B cell (primary cell): ENCODE measurements around the gene CCDC13. TPM values are rescaled to one million over a fixed set of nuclear protein-coding genes. Genes with fewer than 3 reads are reported as not detected.

Experiments used
- ATAC-seq: fragments of 200-7000 bp; cut with Tn5 transposase; one replicate; pipeline ENCODE4 v1.10.0; 2021; ENCODE audit warnings: low read depth, mild to moderate bottlenecking, moderate number of reproducible peaks, moderate library complexity
- CTCF ChIA-PET: fragments of 350-600 bp; sonication (Branson Sonifier 250); formaldehyde crosslinking; loops from one replicate; lab custom pipeline; 2021; ENCODE audit warnings: antibody characterized with exemption, inconsistent platforms; lab: Charles Lee
- POLR2A ChIA-PET: fragments of 350-600 bp; sonication (Branson Sonifier 250); formaldehyde crosslinking; loops from one replicate; lab custom pipeline; 2021; ENCODE audit warnings: antibody characterized with exemption; lab: Charles Lee
- DNase-seq: peaks from one replicate; pipeline ENCODE4 v3.0.0; 2013
- H2AFZ ChIP-seq: 2 replicates; pipeline ENCODE4 v1.6.1; 2012; ENCODE audit warnings: mild to moderate bottlenecking, low read depth, low read length; ENCODE audit not compliant: insufficient read depth, poor library complexity, severe bottlenecking
- H3K27ac ChIP-seq, 2 donors: 1 replicate in 1 of 2; 2 replicates in 1 of 2; pipeline ENCODE4 v1.5.1; 2012 to 2013; ENCODE audit warnings: low read length in 2 of 2, mild to moderate bottlenecking in 2 of 2, moderate library complexity in 1 of 2
- H3K27me3 ChIP-seq, 4 experiments: fragments of 200-600 bp in 1 of 4; sonication (generic) in 1 of 4; replicated peaks in 1 of 4; 1 replicate in 2 of 4; 2 replicates in 2 of 4; pipeline versions ENCODE4 v1.6.1 to v1.7.0; 2013 to 2016; ENCODE audit warnings: low read length in 3 of 4, mild to moderate bottlenecking in 2 of 4, mixed read lengths in 1 of 4, moderate library complexity in 1 of 4; ENCODE audit not compliant: insufficient read depth in 4 of 4, control insufficient read depth in 3 of 4; ENCODE audit errors: control extremely low read depth in 1 of 4
- H3K36me3 ChIP-seq, 2 experiments: replicated peaks in 1 of 2; 1 replicate in 1 of 2; 2 replicates in 1 of 2; pipeline versions ENCODE4 v1.6.1 to v1.7.1; 2013; ENCODE audit warnings: low read length in 1 of 2; ENCODE audit not compliant: insufficient read depth in 2 of 2, control insufficient read depth in 1 of 2; ENCODE audit errors: control extremely low read depth in 1 of 2, extremely low read depth in 1 of 2
- H3K4me1 ChIP-seq, 2 donors: fragments of 200-600 bp in 1 of 2; sonication (generic) in 1 of 2; 1 replicate in 1 of 2; 2 replicates in 1 of 2; pipeline versions ENCODE4 v1.5.1 to v1.6.1; 2013 to 2017; ENCODE audit warnings: low read length in 2 of 2; ENCODE audit not compliant: control insufficient read depth in 2 of 2, insufficient read depth in 2 of 2
- H3K4me2 ChIP-seq: replicated peaks from 2 replicates; pipeline ENCODE3; 2012; ENCODE audit warnings: mild to moderate bottlenecking, low read depth, low read length; ENCODE audit not compliant: poor library complexity, severe bottlenecking
- H3K4me3 ChIP-seq, 5 experiments: fragments of 200-600 bp in 1 of 5; sonication (generic) in 1 of 5; 1 replicate in 3 of 5; 2 replicates in 2 of 5; pipeline versions ENCODE4 v1.5.1 to v1.7.0; 2011 to 2016; ENCODE audit warnings: low read length in 4 of 5, mild to moderate bottlenecking in 4 of 5, low read depth in 2 of 5, control low read depth in 1 of 5, moderate library complexity in 1 of 5; ENCODE audit not compliant: insufficient read depth in 1 of 5; ENCODE audit errors: control extremely low read depth in 1 of 5, extremely low read depth in 1 of 5
- H3K79me2 ChIP-seq: fragments of 200-600 bp; sonication (generic); one replicate; pipeline ENCODE4 v1.6.0; 2016; ENCODE audit warnings: low read length; ENCODE audit not compliant: control insufficient read depth, insufficient read depth
- H3K9ac ChIP-seq: fragments of 200-600 bp; sonication (generic); 2 replicates; pipeline ENCODE4 v1.6.1; 2017; ENCODE audit warnings: mild to moderate bottlenecking, low read length, moderate library complexity
- H3K9me3 ChIP-seq, 3 donors: one replicate each; pipeline versions ENCODE4 v1.6.1 to v1.7.1; 2013; ENCODE audit warnings: low read length in 2 of 3; ENCODE audit not compliant: control insufficient read depth in 2 of 3, insufficient read depth in 1 of 3; ENCODE audit errors: control extremely low read depth in 1 of 3
- H4K20me1 ChIP-seq: 2 replicates; pipeline ENCODE4 v1.6.0; 2012; ENCODE audit warnings: mild to moderate bottlenecking, low read length; ENCODE audit not compliant: insufficient read depth, control insufficient read depth, poor library complexity, severe bottlenecking
- H3K27ac Mint-ChIP-seq: one replicate; pipeline ENCODE4 v1.8.0; 2021; ENCODE audit warnings: mixed read lengths
- H3K27me3 Mint-ChIP-seq: one replicate; pipeline ENCODE4 v1.8.0; 2021; ENCODE audit warnings: mixed read lengths
- H3K4me1 Mint-ChIP-seq: one replicate; pipeline ENCODE4 v1.8.0; 2021; ENCODE audit warnings: mixed read lengths
- H3K4me3 Mint-ChIP-seq: one replicate; pipeline ENCODE4 v1.8.0; 2021; ENCODE audit warnings: mixed read lengths
- H3K9me3 Mint-ChIP-seq: one replicate; pipeline ENCODE4 v1.8.0; 2022; ENCODE audit warnings: mixed read lengths; ENCODE audit not compliant: insufficient read depth
- EZH2 ChIP-seq: IDR thresholded peaks from 2 replicates; pipeline ENCODE4 v1.6.1; 2012; ENCODE audit warnings: borderline replicate concordance, low read depth, mild to moderate bottlenecking, moderate library complexity, low read length; ENCODE audit not compliant: insufficient read depth, poor library complexity, severe bottlenecking
- WGBS: methylation state at CpG from one replicate; pipeline ENCODE4 v1.1.5; 2013; ENCODE audit warnings: missing lambda C conversion rate; ENCODE audit not compliant: insufficient coverage; 5-methylcytosine and 5-hydroxymethylcytosine counted together
- intact Hi-C: fragments of 100-400 bp; cut with micrococcal nuclease; formaldehyde crosslinking; loops from one replicate; pipeline ENCODE4 v1.10.0; 2022
- polyA plus RNA-seq: library from polyadenylated mRNA; depleted of rRNA; stranded (reverse); fragments of >200 nt; gene quantifications from 2 replicates; pipeline ENCODE4 v1.2.3, GENCODE V29; 2012
- total RNA-seq, 2 donors: library from RNA; stranded (reverse); fragments of 120-200 nt in 1 of 2; gene quantifications; 1 replicate in 1 of 2; 2 replicates in 1 of 2; pipeline versions ENCODE4 v1.2.3 to v1.2.4, GENCODE V29; 2013 to 2022
- TF ChIP-seq, protein P1 (sequence below): fragments of 200-600 bp; IDR thresholded peaks from one replicate; pipeline ENCODE4 v1.8.0; 2022; ENCODE audit warnings: antibody characterized with exemption, mild to moderate bottlenecking

Gene CCDC13
- total and polyA plus RNA-seq, 2 donors (not counting 1 experiment from before 2014, with no cell fraction given) = 1.5 to 1.9 TPM

DNA sequence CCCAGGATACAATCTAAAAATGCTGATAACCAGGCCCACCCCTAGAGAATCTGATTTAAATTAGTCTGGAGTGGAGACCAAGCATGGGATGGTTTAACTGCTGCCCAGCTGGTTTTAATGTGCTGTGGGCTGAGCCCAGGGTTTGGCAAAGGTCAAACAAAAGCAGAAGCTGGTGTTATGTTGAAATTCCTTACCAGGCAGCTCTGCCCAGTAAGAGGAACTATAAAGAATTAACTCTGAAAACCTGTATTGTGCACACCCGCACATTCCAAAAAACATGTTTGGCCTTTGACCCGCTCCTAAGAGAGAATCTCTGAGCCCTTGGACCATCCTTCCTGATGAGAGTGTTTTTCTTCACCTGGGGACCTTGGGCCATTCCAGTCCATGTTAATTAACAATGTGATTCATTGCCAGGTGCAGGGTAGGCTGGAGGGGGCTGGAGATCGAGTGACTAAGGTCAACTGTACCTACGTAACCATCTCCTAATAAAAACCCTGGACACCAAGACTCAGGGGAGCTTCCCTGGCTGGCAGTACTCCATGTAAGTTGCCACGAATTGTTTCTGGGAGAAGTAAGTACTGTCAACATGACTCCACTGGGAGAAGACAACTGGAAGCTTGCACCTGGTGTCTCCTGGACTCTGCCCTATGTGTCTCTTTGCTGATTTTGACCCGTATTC is 10.9 kb downstream of the CCDC13 start:
- Histone ChIP-seq H3K27me3 (no peaks in the 10 kb centered on the region), H4K20me1 (no peaks in the 10 kb centered on the region), H3K4me1 (no peaks in the 10 kb centered on the region), H3K9me3 (no peaks in the 10 kb centered on the region), H3K9ac (no peak overlapping the region), H3K79me2 (no peaks in the 10 kb centered on the region), H3K4me3 (no peak overlapping the region), H3K27ac (no peak overlapping the region), H2AFZ (no peak overlapping the region), H3K4me2 (no peak overlapping the region), H3K36me3 (no peaks in the 10 kb centered on the region)
- ChIA-PET CTCF (interaction anchor here (0.7 to 2.1 kb wide), 2 partner anchors 10 to 18 kb away, joined by 3 to 5 read pairs; no protein-coding TSS in a partner anchor), POLR2A (no interaction called here)
- ATAC-seq (no peak), DNase-seq (no peak)
- Mint-ChIP-seq H3K4me1 (no peaks in the 10 kb centered on the region), H3K27me3 (peaks cover 8% of the 10 kb centered on the region), H3K9me3 (no peaks in the 10 kb centered on the region), H3K27ac (no peak overlapping the region), H3K4me3 (no peak overlapping the region)
- no CpG with 5 or more reads among the region's 6 CpGs for WGBS
- TF ChIP-seq, protein P1, sequence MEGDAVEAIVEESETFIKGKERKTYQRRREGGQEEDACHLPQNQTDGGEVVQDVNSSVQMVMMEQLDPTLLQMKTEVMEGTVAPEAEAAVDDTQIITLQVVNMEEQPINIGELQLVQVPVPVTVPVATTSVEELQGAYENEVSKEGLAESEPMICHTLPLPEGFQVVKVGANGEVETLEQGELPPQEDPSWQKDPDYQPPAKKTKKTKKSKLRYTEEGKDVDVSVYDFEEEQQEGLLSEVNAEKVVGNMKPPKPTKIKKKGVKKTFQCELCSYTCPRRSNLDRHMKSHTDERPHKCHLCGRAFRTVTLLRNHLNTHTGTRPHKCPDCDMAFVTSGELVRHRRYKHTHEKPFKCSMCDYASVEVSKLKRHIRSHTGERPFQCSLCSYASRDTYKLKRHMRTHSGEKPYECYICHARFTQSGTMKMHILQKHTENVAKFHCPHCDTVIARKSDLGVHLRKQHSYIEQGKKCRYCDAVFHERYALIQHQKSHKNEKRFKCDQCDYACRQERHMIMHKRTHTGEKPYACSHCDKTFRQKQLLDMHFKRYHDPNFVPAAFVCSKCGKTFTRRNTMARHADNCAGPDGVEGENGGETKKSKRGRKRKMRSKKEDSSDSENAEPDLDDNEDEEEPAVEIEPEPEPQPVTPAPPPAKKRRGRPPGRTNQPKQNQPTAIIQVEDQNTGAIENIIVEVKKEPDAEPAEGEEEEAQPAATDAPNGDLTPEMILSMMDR = no peak
- TF ChIP-seq EZH2 = no peak
- intact Hi-C loops = no loop called here

DNA sequence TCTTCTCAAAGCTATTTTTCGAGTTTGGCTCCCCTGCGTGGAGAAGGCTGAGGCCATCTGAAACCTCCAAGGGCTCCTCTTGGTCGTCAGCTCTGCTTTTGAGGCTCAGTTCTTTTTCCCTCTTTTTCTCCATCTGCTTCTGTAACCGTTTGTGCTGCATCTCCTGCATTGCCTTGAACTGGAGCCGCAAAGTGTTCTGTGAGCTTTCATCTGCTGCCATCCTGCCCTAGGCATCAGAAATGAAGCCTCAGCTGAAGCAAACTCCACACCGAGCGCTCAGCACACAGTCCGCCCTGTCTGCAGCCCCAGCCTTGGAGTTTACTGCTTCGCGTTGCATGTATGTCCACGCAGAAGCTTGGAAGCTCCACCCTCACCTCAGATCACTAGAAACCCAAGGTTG is 14.9 kb downstream of the CCDC13 start:
- no peaks in the 10 kb centered on the region for H3K4me1 ChIP-seq
- WGBS = 92% methylated on average over 8 of the region's 11 CpGs
- no peak overlapping the region for H3K4me3 Mint-ChIP-seq
- no peak overlapping the region for H3K27ac Mint-ChIP-seq
- no peak overlapping the region for H3K27ac ChIP-seq
- no peaks in the 10 kb centered on the region for H3K4me1 Mint-ChIP-seq
- no peak overlapping the region for H3K4me2 ChIP-seq
- no peaks in the 10 kb centered on the region for H3K36me3 ChIP-seq
- ChIA-PET POLR2A (interaction anchor here (0.6 kb wide), 1 partner anchor 168 kb away, joined by 3 read pairs; no protein-coding TSS in a partner anchor), CTCF (interaction anchor here (0.8 to 1.5 kb wide), 4 partner anchors 8 to 14 kb away, joined by 3 to 4 read pairs (median 4); no protein-coding TSS in a partner anchor)
- H3K79me2 ChIP-seq = no peaks in the 10 kb centered on the region
- DNase-seq (no peak), ATAC-seq (no peak)
- peaks cover 2% of the 10 kb centered on the region for H3K27me3 Mint-ChIP-seq
- H4K20me1 ChIP-seq = no peaks in the 10 kb centered on the region
- no peak overlapping the region for H3K4me3 ChIP-seq
- no peaks in the 10 kb centered on the region for H3K9me3 Mint-ChIP-seq
- H3K9me3 ChIP-seq = no peaks in the 10 kb centered on the region
- no peak for TF ChIP-seq EZH2
- intact Hi-C loops = no loop called here
- no peak overlapping the region for H2AFZ ChIP-seq
- no peak overlapping the region for H3K9ac ChIP-seq
- H3K27me3 ChIP-seq = no peaks in the 10 kb centered on the region
